Right lobe of liver (tissue), 4 donors: ENCODE data around the gene KLHL1.

ENCODE experiments used
- POLR2A ChIP-seq: fragments of 450-650 bp; IDR thresholded peaks from one replicate; pipeline ENCODE4 v1.6.1; 2017; ENCODE audit warnings: antibody characterized with exemption, mild to moderate bottlenecking
- TF ChIP-seq, protein P1 (sequence below), 4 donors: fragments of 200-600 bp in 3 of 4; fragments of 450-650 bp in 1 of 4; IDR thresholded peaks; one replicate each; pipeline versions ENCODE4 v1.5.1 to v1.8.0; 2016 to 2022; ENCODE audit warnings: antibody characterized with exemption in 4 of 4, mild to moderate bottlenecking in 2 of 4
- donor health status: DM: no; HTN: no; CAD: no.
- donor health status: DM: no; HTN: no; CAD: no.
- donor health status: DM: no; HTN: yes; CAD: no.

DNA sequence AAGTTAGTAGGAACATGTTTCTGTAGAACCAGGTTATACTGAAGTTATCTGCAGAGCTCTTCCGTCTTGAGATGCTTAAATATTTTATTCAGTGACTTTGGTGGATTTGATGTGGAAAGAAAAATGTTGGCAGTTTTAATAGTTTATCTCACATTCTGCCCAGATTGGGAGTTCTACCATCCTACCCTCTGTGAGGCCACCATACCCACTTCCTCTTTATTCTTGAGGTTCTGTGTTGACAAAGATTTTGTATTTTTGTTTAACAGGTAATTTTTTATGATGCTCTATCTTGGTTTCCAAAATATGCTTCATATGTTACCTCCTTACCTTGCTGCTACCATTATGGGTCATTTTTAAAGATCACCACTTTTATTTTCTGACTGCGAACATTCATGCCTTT lies 156.8 kb downstream of the KLHL1 start:
- TF ChIP-seq POLR2A = no peak
- TF ChIP-seq, protein P1, sequence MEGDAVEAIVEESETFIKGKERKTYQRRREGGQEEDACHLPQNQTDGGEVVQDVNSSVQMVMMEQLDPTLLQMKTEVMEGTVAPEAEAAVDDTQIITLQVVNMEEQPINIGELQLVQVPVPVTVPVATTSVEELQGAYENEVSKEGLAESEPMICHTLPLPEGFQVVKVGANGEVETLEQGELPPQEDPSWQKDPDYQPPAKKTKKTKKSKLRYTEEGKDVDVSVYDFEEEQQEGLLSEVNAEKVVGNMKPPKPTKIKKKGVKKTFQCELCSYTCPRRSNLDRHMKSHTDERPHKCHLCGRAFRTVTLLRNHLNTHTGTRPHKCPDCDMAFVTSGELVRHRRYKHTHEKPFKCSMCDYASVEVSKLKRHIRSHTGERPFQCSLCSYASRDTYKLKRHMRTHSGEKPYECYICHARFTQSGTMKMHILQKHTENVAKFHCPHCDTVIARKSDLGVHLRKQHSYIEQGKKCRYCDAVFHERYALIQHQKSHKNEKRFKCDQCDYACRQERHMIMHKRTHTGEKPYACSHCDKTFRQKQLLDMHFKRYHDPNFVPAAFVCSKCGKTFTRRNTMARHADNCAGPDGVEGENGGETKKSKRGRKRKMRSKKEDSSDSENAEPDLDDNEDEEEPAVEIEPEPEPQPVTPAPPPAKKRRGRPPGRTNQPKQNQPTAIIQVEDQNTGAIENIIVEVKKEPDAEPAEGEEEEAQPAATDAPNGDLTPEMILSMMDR (IDR thresholded peaks at IDR 0.05) = no peak
